Natural killer cell (primary cell): ENCODE results near the gene HNRNPUL1. TPM values are rescaled to one million over a fixed set of nuclear protein-coding genes. Genes with fewer than 3 reads are reported as not detected.
A peak's percentile ranks its signal among the peaks of the same experiment; 100 is the strongest.

ENCODE experiments used
- ATAC-seq, 3 donors: fragments of 150-1000 bp in 2 of 3; fragments of 200-7000 bp in 1 of 3; cut with Tn5 transposase; 1 replicate in 1 of 3; 2 replicates in 2 of 3; pipeline ENCODE4 v1.10.0; 2021; ENCODE audit warnings: mild to moderate bottlenecking in 2 of 3, moderate library complexity in 2 of 3
- DNase-seq, 2 donors: peaks; one replicate each; pipeline versions ENCODE4 v3.0.0 to v3.0.0-alpha.2; 2013 to 2021; ENCODE audit warnings: mixed read lengths in 1 of 2
- H3K27ac ChIP-seq: one replicate; pipeline ENCODE4 v1.5.1; 2013; ENCODE audit warnings: mild to moderate bottlenecking, low read length
- H3K27me3 ChIP-seq: one replicate; pipeline ENCODE4 v1.6.1; 2013; ENCODE audit warnings: low read length; ENCODE audit not compliant: control insufficient read depth, insufficient read depth
- H3K36me3 ChIP-seq: one replicate; pipeline ENCODE4 v1.6.1; 2013; ENCODE audit warnings: low read length; ENCODE audit not compliant: control insufficient read depth, insufficient read depth
- H3K4me1 ChIP-seq: one replicate; pipeline ENCODE4 v1.6.1; 2013; ENCODE audit warnings: low read length; ENCODE audit not compliant: control insufficient read depth, insufficient read depth
- H3K4me3 ChIP-seq: one replicate; pipeline ENCODE4 v1.5.1; 2013; ENCODE audit warnings: low read length
- H3K9me3 ChIP-seq: one replicate; pipeline ENCODE4 v1.6.1; 2013; ENCODE audit warnings: low read length; ENCODE audit not compliant: control insufficient read depth, insufficient read depth
- H3K27ac Mint-ChIP-seq, 2 donors: one replicate each; pipeline ENCODE4 v1.8.0; 2022; ENCODE audit warnings: mild to moderate bottlenecking in 2 of 2, mixed read lengths in 2 of 2, moderate library complexity in 1 of 2
- H3K27me3 Mint-ChIP-seq, 2 donors: one replicate each; pipeline ENCODE4 v1.8.0; 2022; ENCODE audit warnings: low read depth in 2 of 2, mixed read lengths in 2 of 2
- H3K36me3 Mint-ChIP-seq: one replicate; pipeline ENCODE4 v1.8.0; 2022; ENCODE audit warnings: mixed read lengths
- H3K4me1 Mint-ChIP-seq, 2 donors: one replicate each; pipeline ENCODE4 v1.8.0; 2022; ENCODE audit warnings: mixed read lengths in 2 of 2
- H3K4me3 Mint-ChIP-seq: one replicate; pipeline ENCODE4 v1.8.0; 2022; ENCODE audit warnings: mild to moderate bottlenecking, moderate library complexity, mixed read lengths
- H3K9me3 Mint-ChIP-seq, 2 donors: one replicate each; pipeline ENCODE4 v1.8.0; 2022; ENCODE audit warnings: mixed read lengths in 2 of 2
- CTCF ChIP-seq: fragments of 200-600 bp; IDR thresholded peaks from one replicate; pipeline ENCODE4 v1.8.0; 2022; ENCODE audit warnings: antibody characterized with exemption
- WGBS: methylation state at CpG from one replicate; pipeline ENCODE4 v1.1.7; 2013; ENCODE audit warnings: missing lambda C conversion rate; ENCODE audit not compliant: insufficient coverage; 5-methylcytosine and 5-hydroxymethylcytosine counted together
- intact Hi-C: fragments of 100-400 bp; cut with micrococcal nuclease; formaldehyde crosslinking; loops from one replicate; pipeline ENCODE4 v1.14.2; 2022
- total RNA-seq, 4 donors: library from RNA; stranded (reverse); fragments of 120-200 nt in 1 of 4; gene quantifications; one replicate each; pipeline versions ENCODE4 v1.2.3 to v1.2.4, GENCODE V29; 2013 to 2022

Gene HNRNPUL1
- total RNA-seq, 3 donors from 2014 or later (not counting 1 experiment from before 2014, with no cell fraction given), result 279 to 360 (median 315) TPM

DNA sequence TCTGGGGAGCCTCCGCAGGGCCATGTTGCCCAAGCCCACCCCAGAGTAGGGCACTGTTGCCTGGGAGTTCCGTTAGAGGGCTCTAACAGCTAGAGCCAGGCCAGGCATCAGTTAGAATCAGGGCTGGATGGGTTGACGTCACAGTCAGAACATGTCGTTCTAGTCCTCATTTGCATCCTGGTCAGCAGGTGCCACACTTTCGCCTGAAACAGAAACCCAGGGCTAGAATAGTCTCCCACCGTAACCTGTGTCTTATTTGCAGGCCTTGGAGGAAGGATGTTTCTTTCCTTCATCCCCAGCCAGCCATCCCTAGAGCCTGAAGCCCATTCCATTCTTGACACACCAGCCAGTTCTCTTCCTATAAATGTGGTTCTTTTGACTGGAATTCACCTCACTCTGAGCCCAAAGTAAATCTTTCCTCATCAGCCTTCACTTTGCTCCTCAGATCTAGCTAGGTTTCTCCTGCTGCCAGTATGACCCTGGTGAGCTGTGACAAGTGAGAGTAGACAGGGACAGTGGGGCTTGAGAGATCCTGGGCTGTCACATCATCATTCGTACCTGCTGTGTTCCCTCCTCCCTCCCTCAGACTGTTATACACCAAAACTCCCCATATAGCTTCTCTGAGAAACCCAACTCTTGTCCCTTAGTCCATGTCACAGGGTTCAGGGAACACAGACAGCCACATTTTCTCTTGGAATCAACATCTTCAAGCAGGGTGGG, 33.6 kb downstream of the HNRNPUL1 start:
- ATAC-seq, result peak; percentile 57 to 69 (median 57)
- Histone ChIP-seq H3K4me1 (peaks cover 65% of the 10 kb centered on the region), H3K27ac (peak overlapping the region; percentile 87), H3K36me3 (peaks cover 80% of the 10 kb centered on the region), H3K4me3 (no peak overlapping the region), H3K27me3 (no peaks in the 10 kb centered on the region), H3K9me3 (no peaks in the 10 kb centered on the region)
- Mint-ChIP-seq H3K36me3 (peaks cover 23% of the 10 kb centered on the region), H3K9me3 (no peaks in the 10 kb centered on the region), H3K27me3 (no peaks in the 10 kb centered on the region), H3K4me1 (peaks cover 71 to 80% of the 10 kb centered on the region in 2 donors), H3K27ac (peak overlapping the region; percentile 91 to 94), H3K4me3 (peak overlapping the region; percentile 65)
- DNase-seq, result peak; percentile 30 to 76
- intact Hi-C loops, result loop anchor here (1.0 kb wide), 1 partner anchor 11 kb away; no protein-coding TSS in a partner anchor
- 39% methylated on average over 7 of the region's 7 CpGs for WGBS
- no peak for TF ChIP-seq CTCF

DNA sequence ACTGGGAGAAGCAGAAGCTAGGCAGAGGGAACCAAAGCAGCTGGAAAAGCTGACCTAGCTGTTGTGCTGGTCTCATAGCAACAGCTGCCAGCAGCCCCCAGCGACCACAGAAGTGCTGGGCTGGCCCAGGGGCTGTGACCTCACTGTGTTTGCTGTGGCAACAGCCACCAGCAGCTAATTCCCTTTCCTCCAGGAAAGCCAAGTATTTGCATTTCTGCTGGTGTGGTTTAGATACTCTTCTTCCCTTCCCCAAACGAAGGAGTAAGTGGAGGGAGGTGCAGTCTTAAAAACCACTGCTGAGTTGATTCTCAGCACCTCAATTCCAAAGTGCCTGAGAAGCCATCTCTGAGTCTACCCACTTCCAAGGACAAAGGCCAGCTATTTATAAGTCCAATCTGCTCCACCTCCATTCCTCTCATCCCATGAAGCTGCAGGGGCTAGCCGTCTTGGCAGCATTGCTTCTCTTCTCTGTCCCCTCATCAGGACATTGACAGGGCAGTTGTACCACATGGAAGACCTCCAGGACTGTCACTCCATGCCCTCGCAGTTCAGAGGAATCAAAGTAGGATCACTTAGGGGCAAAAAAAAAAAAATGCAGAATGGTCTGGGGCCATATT, 34.3 kb downstream of the HNRNPUL1 start:
- Mint-ChIP-seq H3K9me3 (no peaks in the 10 kb centered on the region), H3K27me3 (no peaks in the 10 kb centered on the region), H3K4me1 (peaks cover 76 to 85% of the 10 kb centered on the region in 2 donors), H3K27ac (peak overlapping the region; percentile 91 to 94), H3K4me3 (peak overlapping the region; percentile 65), H3K36me3 (peaks cover 23% of the 10 kb centered on the region)
- Histone ChIP-seq H3K4me3 (no peak overlapping the region), H3K27ac (peak overlapping the region; percentile 87), H3K36me3 (peaks cover 77% of the 10 kb centered on the region), H3K4me1 (peaks cover 71% of the 10 kb centered on the region), H3K9me3 (no peaks in the 10 kb centered on the region), H3K27me3 (no peaks in the 10 kb centered on the region)
- ATAC-seq, result peak; percentile 24 to 43 (median 33)
- intact Hi-C loops, result loop anchor here (1.0 kb wide), 1 partner anchor 10 kb away; no protein-coding TSS in a partner anchor
- no peak for TF ChIP-seq CTCF
- WGBS, result 50% methylated on average over 3 of the region's 4 CpGs
- peak; percentile 62 to 77 for DNase-seq

- Mint-ChIP-seq H3K27me3 (no peaks in the 10 kb centered on the region), H3K36me3 (peaks cover 21% of the 10 kb centered on the region), H3K4me1 (peaks cover 83 to 91% of the 10 kb centered on the region in 2 donors), H3K9me3 (no peaks in the 10 kb centered on the region), H3K4me3 (peak overlapping the region; percentile 45), H3K27ac (peak overlapping the region; percentile 91 to 94)
- intact Hi-C loops, result no loop called here
- TF ChIP-seq CTCF, result no peak
- Histone ChIP-seq H3K4me3 (no peak overlapping the region), H3K36me3 (peaks cover 77% of the 10 kb centered on the region), H3K27me3 (no peaks in the 10 kb centered on the region), H3K9me3 (no peaks in the 10 kb centered on the region), H3K27ac (peak overlapping the region; percentile 87), H3K4me1 (peaks cover 79% of the 10 kb centered on the region)
- ATAC-seq (no peak), DNase-seq (no peak)
- 51% methylated on average over 10 of the region's 10 CpGs for WGBS
Measured at GRCh38 chr19:41299046-41299754, 35.0 kb downstream of the HNRNPUL1 start.
